H9 (cell line): ENCODE measurements around the gene CLCN2. TPM values are rescaled to one million over a fixed set of nuclear protein-coding genes. Genes with fewer than 3 reads are reported as not detected.

Experiments
- DNase-seq: peaks from one replicate; pipeline ENCODE4 v3.0.0-alpha.2; 2017
- H2AFZ ChIP-seq: one replicate; pipeline ENCODE4 v1.6.1; 2013; ENCODE audit warnings: mild to moderate bottlenecking, low read length, control low read depth, moderate library complexity
- H2AK5ac ChIP-seq: 2 replicates; pipeline ENCODE4 v1.6.1; 2013; ENCODE audit warnings: low read length, control low read depth, mixed read lengths; ENCODE audit not compliant: insufficient read length
- H2BK120ac ChIP-seq: one replicate; pipeline ENCODE4 v1.6.1; 2013; ENCODE audit warnings: low read depth, mild to moderate bottlenecking, low read length, control low read depth, inconsistent platforms; ENCODE audit not compliant: poor library complexity, severe bottlenecking
- H2BK12ac ChIP-seq: 2 replicates; pipeline ENCODE4 v1.6.1; 2013; ENCODE audit warnings: low read length, control low read depth, mixed read lengths, low read depth; ENCODE audit not compliant: insufficient read length
- H2BK15ac ChIP-seq: 2 replicates; pipeline ENCODE4 v1.6.1; 2013; ENCODE audit warnings: low read depth, low read length, control low read depth
- H2BK20ac ChIP-seq: one replicate; pipeline ENCODE4 v1.6.1; 2013; ENCODE audit warnings: low read depth, mild to moderate bottlenecking, low read length, control low read depth, inconsistent platforms; ENCODE audit not compliant: poor library complexity, severe bottlenecking
- H2BK5ac ChIP-seq: 2 replicates; pipeline ENCODE4 v1.6.1; 2013; ENCODE audit warnings: low read length, control low read depth, mixed read lengths; ENCODE audit not compliant: insufficient read length
- H3K14ac ChIP-seq: 2 replicates; pipeline ENCODE4 v1.6.1; 2013; ENCODE audit warnings: low read length, control low read depth; ENCODE audit not compliant: insufficient read depth
- H3K18ac ChIP-seq: 2 replicates; pipeline ENCODE4 v1.6.1; 2013; ENCODE audit warnings: low read depth, mild to moderate bottlenecking, mixed read lengths, low read length, control low read depth; ENCODE audit not compliant: insufficient read length
- H3K23ac ChIP-seq: 2 replicates; pipeline ENCODE4 v1.6.1; 2013; ENCODE audit warnings: low read length, control low read depth, mixed read lengths, low read depth; ENCODE audit not compliant: insufficient read length
- H3K23me2 ChIP-seq: 2 replicates; pipeline ENCODE4 v1.6.1; 2013; ENCODE audit warnings: low read depth, mild to moderate bottlenecking, mixed read lengths, low read length, control low read depth; ENCODE audit not compliant: insufficient read length, poor library complexity, severe bottlenecking
- H3K27ac ChIP-seq: 2 replicates; pipeline ENCODE4 v1.5.1; 2013; ENCODE audit warnings: low read length, control low read depth, mixed read lengths, low read depth; ENCODE audit not compliant: insufficient read length
- H3K27me3 ChIP-seq: 2 replicates; pipeline ENCODE4 v1.6.1; 2013; ENCODE audit warnings: low read length, control low read depth, inconsistent platforms; ENCODE audit not compliant: insufficient read depth
- H3K4ac ChIP-seq: 2 replicates; pipeline ENCODE4 v1.6.1; 2013; ENCODE audit warnings: low read depth, mild to moderate bottlenecking, control low read depth, inconsistent platforms, low read length, moderate library complexity
- H3K4me1 ChIP-seq: 2 replicates; pipeline ENCODE4 v1.6.1; 2013; ENCODE audit warnings: low read length, control low read depth, inconsistent platforms; ENCODE audit not compliant: insufficient read depth
- H3K4me2 ChIP-seq: 2 replicates; pipeline ENCODE4 v1.6.1; 2013; ENCODE audit warnings: low read length, control low read depth, mixed read lengths; ENCODE audit not compliant: insufficient read length, insufficient read depth
- H3K56ac ChIP-seq: 2 replicates; pipeline ENCODE4 v1.6.1; 2013; ENCODE audit warnings: low read depth, mild to moderate bottlenecking, mixed read lengths, low read length, control low read depth; ENCODE audit not compliant: insufficient read length
- H3K79me1 ChIP-seq: 2 replicates; pipeline ENCODE4 v1.6.1; 2013; ENCODE audit warnings: low read depth, mild to moderate bottlenecking, moderate library complexity, low read length, control low read depth, inconsistent platforms; ENCODE audit not compliant: insufficient read depth, poor library complexity, severe bottlenecking
- H3K79me2 ChIP-seq: 2 replicates; pipeline ENCODE4 v1.6.1; 2013; ENCODE audit warnings: low read length, control low read depth, inconsistent platforms; ENCODE audit not compliant: insufficient read depth
- H3K9ac ChIP-seq: 2 replicates; pipeline ENCODE4 v1.6.1; 2013; ENCODE audit warnings: low read length, control low read depth, mixed read lengths; ENCODE audit not compliant: insufficient read length; ENCODE audit errors: extremely low read depth
- H3K9me3 ChIP-seq: one replicate; pipeline ENCODE4 v1.6.1; 2013; ENCODE audit warnings: low read depth, low read length, inconsistent platforms; ENCODE audit not compliant: control insufficient read depth
- H3T11ph ChIP-seq: one replicate; pipeline ENCODE4 v1.6.1; 2013; ENCODE audit warnings: mild to moderate bottlenecking, low read length, control low read depth, inconsistent platforms
- H4K20me1 ChIP-seq: one replicate; pipeline ENCODE4 v1.6.1; 2013; ENCODE audit not compliant: control insufficient read depth, insufficient read length, insufficient read depth
- H4K5ac ChIP-seq: 2 replicates; pipeline ENCODE4 v1.6.1; 2013; ENCODE audit warnings: low read depth, mild to moderate bottlenecking, mixed read lengths, low read length, control low read depth; ENCODE audit not compliant: insufficient read length
- H4K8ac ChIP-seq: replicated peaks from 2 replicates; pipeline ENCODE4 v1.6.1; 2013; ENCODE audit warnings: low read length, control low read depth, mixed read lengths, low read depth; ENCODE audit not compliant: insufficient read length
- H4K91ac ChIP-seq: 2 replicates; pipeline ENCODE4 v1.6.1; 2013; ENCODE audit warnings: low read depth, mild to moderate bottlenecking, moderate library complexity, mixed read lengths, low read length, control low read depth; ENCODE audit not compliant: insufficient read length
- H3K27ac Mint-ChIP-seq, 3 experiments: 2 replicates in 2 of 3; 3 replicates in 1 of 3; pipeline ENCODE4 v1.8.0; 2020 to 2021; ENCODE audit warnings: mixed read lengths in 3 of 3, mild to moderate bottlenecking in 1 of 3, moderate library complexity in 1 of 3
- H3K27me3 Mint-ChIP-seq: 2 replicates; pipeline ENCODE4 v1.8.0; 2021; ENCODE audit warnings: low read depth, mild to moderate bottlenecking, moderate library complexity, mixed read lengths
- H3K36me3 Mint-ChIP-seq, 3 experiments: 2 replicates in 2 of 3; 3 replicates in 1 of 3; pipeline ENCODE4 v1.8.0; 2020 to 2021; ENCODE audit warnings: low read depth in 3 of 3, mixed read lengths in 3 of 3; ENCODE audit not compliant: insufficient read depth in 1 of 3
- H3K4me1 Mint-ChIP-seq, 2 experiments: 2 replicates each; pipeline ENCODE4 v1.8.0; 2020; ENCODE audit warnings: mixed read lengths in 2 of 2
- H3K4me3 Mint-ChIP-seq, 2 experiments: 2 replicates in 1 of 2; 3 replicates in 1 of 2; pipeline ENCODE4 v1.8.0; 2020 to 2021; ENCODE audit warnings: mild to moderate bottlenecking in 2 of 2, mixed read lengths in 2 of 2, moderate library complexity in 1 of 2
- H3K9me3 Mint-ChIP-seq, 2 experiments: 2 replicates in 1 of 2; 3 replicates in 1 of 2; pipeline ENCODE4 v1.8.0; 2020; ENCODE audit warnings: mild to moderate bottlenecking in 2 of 2, mixed read lengths in 2 of 2, moderate library complexity in 1 of 2
- CTCF ChIP-seq: fragments of 200-600 bp; sonication (generic); conservative IDR thresholded peaks from 3 replicates; pipeline ENCODE4 v1.8.0; 2021; ENCODE audit warnings: antibody characterized with exemption, mild to moderate bottlenecking
- WGBS: extraction: QIAGEN DNeasy Blood & Tissue Kit; methylation state at CpG from one replicate; pipeline ENCODE4 v1.1.7; 2013; ENCODE audit warnings: missing lambda C conversion rate, low lambda C conversion rate, mixed read lengths; ENCODE audit not compliant: insufficient read length; ENCODE audit errors: extremely low coverage; 5-methylcytosine and 5-hydroxymethylcytosine counted together
- total RNA-seq: library from RNA; stranded (reverse); gene quantifications from 2 replicates; pipeline ENCODE4 v1.2.1, GENCODE V29; 2021

CLCN2 gene
- total RNA-seq, 1 experiment from 2014 or later: 17.2 TPM

GRCh38 chr3:184391266-184391665 lies 29.9 kb upstream of the CLCN2 start:
- Histone ChIP-seq H3K4me1 (no peaks in the 10 kb centered on the region), H4K5ac (no peak overlapping the region), H3T11ph (no peak overlapping the region), H2AFZ (no peak overlapping the region), H2BK20ac (no peak overlapping the region), H2BK120ac (no peak overlapping the region), H2BK12ac (no peak overlapping the region), H3K4ac (no peak overlapping the region), H3K23me2 (no peaks in the 10 kb centered on the region), H3K18ac (no peak overlapping the region), H4K8ac (no peak overlapping the region), H3K9me3 (no peaks in the 10 kb centered on the region), H3K4me2 (no peak overlapping the region), H3K56ac (no peak overlapping the region), H3K14ac (no peak overlapping the region), H3K79me2 (no peaks in the 10 kb centered on the region), H2AK5ac (no peak overlapping the region), H4K20me1 (no peaks in the 10 kb centered on the region), H3K79me1 (no peaks in the 10 kb centered on the region), H3K9ac (no peak overlapping the region), H3K23ac (no peak overlapping the region), H4K91ac (no peak overlapping the region), H2BK5ac (no peak overlapping the region), H3K27me3 (no peaks in the 10 kb centered on the region), H3K27ac (no peak overlapping the region), H2BK15ac (no peak overlapping the region)
- H3K9me3 Mint-ChIP-seq: no peaks in the 10 kb centered on the region
- peaks cover 6 to 7% of the 10 kb centered on the region in 2 experiments; a peak in 3 of 4 replicates for H3K4me1 Mint-ChIP-seq
- WGBS: no CpG with 5 or more reads among the region's 3 CpGs
- H3K36me3 Mint-ChIP-seq: no peaks in the 10 kb centered on the region
- TF ChIP-seq CTCF: no peak
- H3K27me3 Mint-ChIP-seq: peaks cover 17% of the 10 kb centered on the region
- no peak overlapping the region for H3K4me3 Mint-ChIP-seq
- no peak for DNase-seq
- no peak overlapping the region; a peak in 1 of 7 replicates for H3K27ac Mint-ChIP-seq
